Activated CD4-positive, alpha-beta T cell treated with anti-CD3 and anti-CD28 coated beads, Interleukin-2, amount 10 ng/mL, durations not matched to agents 7 days and 5 days (primary cell): ENCODE results near the gene E2F1. TPM values are rescaled to one million over a fixed set of nuclear protein-coding genes. Genes with fewer than 3 reads are reported as not detected.

ENCODE experiments used
- CTCF ChIA-PET: fragments of 350-600 bp; sonication (Branson Sonifier 250); formaldehyde crosslinking; loops from one replicate; lab custom pipeline; 2021; ENCODE audit warnings: antibody characterized with exemption; lab: Charles Lee
- POLR2A ChIA-PET: fragments of 350-600 bp; sonication (Branson Sonifier 250); formaldehyde crosslinking; loops from one replicate; lab custom pipeline; 2021; ENCODE audit warnings: antibody characterized with exemption; lab: Charles Lee
- DNase-seq: peaks from one replicate; pipeline ENCODE4 v3.0.0-alpha.2; 2020
- H3K27ac Mint-ChIP-seq: one replicate; pipeline ENCODE4 v1.8.0; 2021; ENCODE audit warnings: mild to moderate bottlenecking, moderate library complexity, mixed read lengths
- H3K27me3 Mint-ChIP-seq: one replicate; pipeline ENCODE4 v1.8.0; 2021; ENCODE audit warnings: mixed read lengths
- H3K36me3 Mint-ChIP-seq: one replicate; pipeline ENCODE4 v1.8.0; 2021; ENCODE audit warnings: low read depth, mixed read lengths
- H3K4me1 Mint-ChIP-seq: one replicate; pipeline ENCODE4 v1.8.0; 2021; ENCODE audit warnings: mixed read lengths
- H3K4me3 Mint-ChIP-seq: one replicate; pipeline ENCODE4 v1.8.0; 2021; ENCODE audit warnings: mild to moderate bottlenecking, moderate library complexity, mixed read lengths
- H3K9me3 Mint-ChIP-seq: one replicate; pipeline ENCODE4 v1.8.0; 2021; ENCODE audit warnings: mixed read lengths
- total RNA-seq, 2 experiments: library from RNA; stranded (reverse); gene quantifications; one replicate each; pipeline ENCODE4 v1.2.3, GENCODE V29; 2021

The E2F1 gene
- total RNA-seq, 2 experiments from 2014 or later: 64.9 to 69.8 TPM

DNA sequence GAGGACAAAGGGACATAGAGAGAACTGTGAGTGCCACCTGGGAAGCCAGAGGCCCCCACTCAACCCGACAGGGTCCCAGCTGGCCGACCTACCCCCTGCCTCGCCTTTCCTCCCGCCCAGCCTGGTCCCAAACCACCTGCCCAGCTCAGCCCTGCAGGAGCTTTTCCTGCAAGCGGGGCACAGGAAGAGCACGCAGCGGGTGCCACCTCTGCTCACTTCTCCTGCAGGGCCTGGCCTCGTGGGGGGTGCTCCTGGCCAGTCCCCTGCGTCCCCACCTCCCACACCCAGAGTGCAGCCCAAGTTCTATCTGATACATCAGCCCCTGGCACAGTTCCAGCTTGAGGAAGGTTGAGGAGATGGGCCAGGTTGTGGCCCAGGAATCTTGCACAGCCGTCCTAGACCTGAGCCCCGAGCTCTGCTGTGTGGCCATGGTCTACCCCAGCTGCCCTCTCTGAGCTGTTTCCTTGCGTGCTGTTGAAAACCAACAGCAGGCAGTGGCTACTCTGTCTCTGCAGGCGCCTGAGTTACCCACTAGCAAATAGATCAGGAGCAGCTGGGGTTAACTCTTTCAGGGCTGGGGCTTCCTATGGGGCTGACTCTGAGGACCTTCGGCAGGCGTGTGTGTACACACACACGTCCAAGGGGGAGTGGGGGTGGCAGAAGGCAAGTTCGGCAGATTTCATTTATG, 13.6 kb downstream of the E2F1 start:
- H3K27ac Mint-ChIP-seq: peak overlapping the region; percentile 82

DNA sequence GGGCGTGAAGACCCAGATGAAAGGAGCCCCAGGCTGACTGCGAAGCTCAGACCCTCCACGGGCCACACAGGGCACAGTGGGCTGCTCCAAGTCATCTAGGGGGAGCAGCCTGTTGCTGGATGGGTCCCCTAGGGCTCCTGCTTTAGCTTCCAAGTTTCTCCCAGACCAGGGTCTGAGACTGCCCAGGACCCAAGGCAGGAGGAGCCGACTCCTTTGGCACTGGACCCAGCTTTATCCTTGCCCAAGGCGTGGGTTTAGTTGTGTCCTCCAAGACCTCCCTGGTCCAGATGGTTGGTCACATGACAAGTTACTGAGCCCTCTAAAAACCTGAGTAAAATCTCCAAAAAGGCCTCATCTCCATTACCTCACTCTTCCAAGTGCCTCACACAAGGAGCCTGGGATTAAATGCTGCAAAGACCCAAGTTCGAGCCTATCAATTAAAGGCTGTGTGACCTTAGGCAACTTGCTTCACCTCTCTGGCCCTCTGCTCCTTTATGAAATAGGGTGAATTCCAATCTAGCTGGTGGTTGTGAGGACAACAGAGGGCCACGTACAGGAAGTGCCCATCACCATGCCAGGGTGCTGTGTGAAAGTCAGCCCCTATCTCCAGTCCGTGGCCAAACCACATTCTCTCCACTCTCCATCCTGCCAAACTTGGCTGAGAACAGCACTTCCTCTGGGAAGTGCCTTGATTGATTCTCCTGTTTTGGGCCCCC, 14.5 kb downstream of the E2F1 start:
- peaks cover 64% of the 10 kb centered on the region for H3K4me1 Mint-ChIP-seq
- peak overlapping the region; percentile 82 for H3K4me3 Mint-ChIP-seq
- ChIA-PET POLR2A (no interaction called here), CTCF (interaction anchor here (0.7 to 1.0 kb wide), 3 partner anchors 8 to 263 kb away, joined by 3 to 4 read pairs (median 4); no protein-coding TSS in a partner anchor)
- DNase-seq: no peak
- H3K27ac Mint-ChIP-seq: peak overlapping the region; percentile 11
- H3K27me3 Mint-ChIP-seq: no peaks in the 10 kb centered on the region
- no peaks in the 10 kb centered on the region for H3K9me3 Mint-ChIP-seq
- H3K36me3 Mint-ChIP-seq: peaks cover 39% of the 10 kb centered on the region

More for the DNA sequence above, 13.6 kb downstream of the E2F1 start:
- H3K27me3 Mint-ChIP-seq: no peaks in the 10 kb centered on the region
- H3K4me1 Mint-ChIP-seq: peaks cover 69% of the 10 kb centered on the region
- CTCF ChIA-PET: no interaction called here
- H3K9me3 Mint-ChIP-seq: no peaks in the 10 kb centered on the region
- DNase-seq: no peak
- peaks cover 44% of the 10 kb centered on the region for H3K36me3 Mint-ChIP-seq
- POLR2A ChIA-PET: no interaction called here
- peak overlapping the region; percentile 82 for H3K4me3 Mint-ChIP-seq

DNA sequence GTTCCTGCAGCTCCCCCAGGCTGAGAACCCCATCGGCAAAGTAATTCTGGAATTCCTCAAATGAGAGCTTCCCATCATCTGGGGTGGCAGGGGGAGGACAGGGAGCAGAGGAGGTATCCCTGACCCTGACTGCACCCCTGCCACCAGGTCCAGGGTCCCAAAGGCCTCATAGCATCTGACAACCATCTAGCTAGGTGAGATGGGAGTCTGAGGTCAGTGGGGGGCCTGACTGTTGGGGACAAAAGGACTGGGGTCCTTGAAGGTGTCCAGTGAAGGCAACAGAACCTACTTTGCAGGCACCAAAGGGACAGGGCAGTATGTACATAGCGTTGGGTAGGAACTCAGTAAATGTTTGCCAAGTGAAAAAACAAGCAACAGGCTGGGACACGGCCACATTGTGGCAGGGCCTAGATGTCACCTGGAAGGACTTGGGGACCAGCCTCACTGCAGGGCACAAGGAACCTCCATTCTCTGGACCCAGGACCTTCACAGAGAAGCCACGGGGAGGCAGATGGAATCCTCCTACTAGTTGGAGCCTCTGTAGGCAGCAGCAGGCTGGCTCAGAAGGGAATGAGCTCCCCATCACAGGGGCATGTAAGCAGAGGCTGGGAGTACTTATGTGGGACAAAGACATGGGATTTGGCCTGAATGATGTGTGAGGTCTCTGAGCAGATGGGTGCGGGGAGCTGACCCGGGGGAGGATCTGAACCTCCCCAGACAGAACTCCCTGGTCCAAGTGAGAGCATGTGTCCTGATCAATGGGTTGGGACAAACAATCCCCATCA, 15.3 kb downstream of the E2F1 start:
- Mint-ChIP-seq H3K4me1 (peaks cover 63% of the 10 kb centered on the region), H3K36me3 (peaks cover 36% of the 10 kb centered on the region), H3K27me3 (no peaks in the 10 kb centered on the region), H3K27ac (peak overlapping the region; percentile 19), H3K9me3 (no peaks in the 10 kb centered on the region), H3K4me3 (no peak overlapping the region)
- POLR2A ChIA-PET: no interaction called here
- CTCF ChIA-PET: interaction anchor here (0.6 to 1.6 kb wide), 4 partner anchors 9 to 236 kb away, joined by 3 to 6 read pairs (median 4); no protein-coding TSS in a partner anchor
- no peak for DNase-seq

DNA sequence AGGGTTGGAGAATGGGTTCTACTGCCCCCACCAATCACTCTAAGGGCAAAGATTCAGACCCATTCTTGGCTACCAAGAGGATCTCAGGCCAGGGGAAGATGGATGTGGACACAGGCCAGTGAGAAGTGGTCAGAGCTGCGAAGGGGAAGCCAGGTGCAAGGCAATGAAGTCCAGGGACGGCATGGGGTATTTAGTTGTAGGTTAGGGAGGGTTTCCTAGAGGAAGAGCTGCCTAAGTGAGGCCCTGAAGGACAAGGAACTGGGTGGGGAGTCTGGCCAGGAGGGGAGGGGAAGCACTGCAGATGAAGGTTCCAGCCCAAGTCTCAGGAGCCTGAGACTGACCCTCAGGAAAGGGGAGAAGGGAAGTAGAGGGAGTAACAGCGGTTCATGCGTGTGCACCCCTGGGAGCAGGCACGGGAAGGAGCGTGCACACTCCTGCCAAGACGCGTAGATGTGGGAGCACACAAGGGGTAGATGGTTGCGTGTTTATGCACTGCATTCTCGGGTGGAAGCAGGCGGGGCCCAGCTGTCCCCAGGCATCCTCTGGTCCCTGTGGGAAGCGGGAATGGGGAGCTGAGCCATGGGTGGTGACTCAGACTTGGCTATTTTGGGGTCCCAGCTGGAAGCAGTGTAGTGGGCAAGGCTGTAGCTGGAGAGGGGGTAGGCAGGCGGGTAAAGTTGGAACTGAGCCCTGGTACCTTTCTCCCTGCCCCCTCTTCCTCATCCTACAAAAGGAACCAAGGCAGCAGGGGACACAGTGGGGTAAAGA, 16.1 kb downstream of the E2F1 start:
- no peak for DNase-seq
- no peaks in the 10 kb centered on the region for H3K9me3 Mint-ChIP-seq
- CTCF ChIA-PET: interaction anchor here (1.6 to 6.9 kb wide), 3 partner anchors 11 to 235 kb away, joined by 3 to 115 read pairs (median 5); no protein-coding TSS in a partner anchor
- H3K4me1 Mint-ChIP-seq: peaks cover 63% of the 10 kb centered on the region
- no peak overlapping the region for H3K4me3 Mint-ChIP-seq
- peaks cover 33% of the 10 kb centered on the region for H3K36me3 Mint-ChIP-seq
- H3K27me3 Mint-ChIP-seq: no peaks in the 10 kb centered on the region
- POLR2A ChIA-PET: no interaction called here
- peak overlapping the region; percentile 48 for H3K27ac Mint-ChIP-seq

DNA sequence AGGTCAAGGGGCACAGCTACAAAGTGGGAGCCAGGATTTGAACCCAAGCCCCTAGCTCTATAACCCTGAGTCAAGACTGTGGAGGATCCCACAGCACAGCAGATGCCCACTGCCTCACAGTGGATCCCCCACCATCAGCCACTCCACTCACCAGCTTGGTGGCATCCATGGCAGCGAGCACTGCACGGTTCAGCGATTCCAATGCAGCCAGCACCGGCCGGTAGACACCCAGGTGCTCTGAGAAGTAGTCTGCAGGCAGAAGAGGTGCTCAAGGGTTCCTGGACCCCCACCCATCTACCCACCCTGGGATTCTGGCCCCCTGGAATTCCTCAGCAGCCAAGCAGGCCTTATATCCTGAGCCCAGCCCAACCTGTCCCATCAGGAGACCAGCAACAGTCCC, 17.0 kb downstream of the E2F1 start:
- ChIA-PET CTCF (interaction anchor here (1.1 to 6.9 kb wide), 10 partner anchors 12 to 234 kb away, joined by 3 to 115 read pairs (median 6); partner anchors contain the start of genes PXMP4 and ZNF341), POLR2A (no interaction called here)
- Mint-ChIP-seq H3K4me3 (peak overlapping the region; percentile 6), H3K4me1 (peaks cover 66% of the 10 kb centered on the region), H3K9me3 (no peaks in the 10 kb centered on the region), H3K27me3 (no peaks in the 10 kb centered on the region), H3K27ac (no peak overlapping the region), H3K36me3 (peaks cover 32% of the 10 kb centered on the region)
- no peak for DNase-seq

DNA sequence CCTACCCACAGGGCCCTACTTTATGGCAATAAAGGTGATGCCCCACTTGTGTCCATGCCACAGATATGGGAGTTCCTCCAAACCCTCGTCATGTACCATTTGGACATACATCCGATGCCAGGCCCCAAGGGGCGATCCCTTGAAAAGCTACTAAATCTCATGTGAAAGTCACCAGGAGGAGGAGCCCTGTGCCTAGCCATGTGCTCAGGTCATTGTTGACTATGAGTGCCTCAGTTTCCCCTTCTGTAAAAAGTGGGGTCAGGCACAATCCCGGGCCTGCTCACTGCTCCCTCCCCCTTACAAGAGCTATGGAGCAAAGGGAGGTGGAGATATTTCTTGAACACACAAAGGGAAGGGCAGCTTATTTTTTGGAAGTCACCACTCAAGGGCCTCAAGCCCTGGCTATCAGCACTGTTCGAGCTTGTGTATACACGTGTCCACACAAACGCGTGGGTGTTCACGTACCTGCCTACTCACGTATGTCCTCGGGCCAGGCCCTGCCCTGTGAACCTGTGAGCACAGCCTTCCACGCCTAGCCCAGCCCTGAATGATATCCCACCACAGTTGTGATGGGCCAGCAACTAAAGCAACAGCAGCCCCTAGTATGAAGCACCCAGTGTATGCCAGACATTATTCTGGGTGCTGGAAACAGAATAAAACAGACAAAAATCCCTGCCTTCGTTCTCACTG, 17.6 kb downstream of the E2F1 start:
- no peaks in the 10 kb centered on the region for H3K9me3 Mint-ChIP-seq
- CTCF ChIA-PET: interaction anchor here (0.5 to 6.9 kb wide), 26 partner anchors 10 to 1598 kb away, joined by 3 to 115 read pairs (median 5); partner anchors contain the start of genes CDK5RAP1, PXMP4, SNTA1 and ZNF341
- no peak for DNase-seq
- H3K36me3 Mint-ChIP-seq: peaks cover 30% of the 10 kb centered on the region
- peak overlapping the region; percentile 31 for H3K27ac Mint-ChIP-seq
- H3K4me1 Mint-ChIP-seq: peaks cover 67% of the 10 kb centered on the region
- H3K4me3 Mint-ChIP-seq: peak overlapping the region; percentile 74
- H3K27me3 Mint-ChIP-seq: no peaks in the 10 kb centered on the region
- POLR2A ChIA-PET: no interaction called here

DNA sequence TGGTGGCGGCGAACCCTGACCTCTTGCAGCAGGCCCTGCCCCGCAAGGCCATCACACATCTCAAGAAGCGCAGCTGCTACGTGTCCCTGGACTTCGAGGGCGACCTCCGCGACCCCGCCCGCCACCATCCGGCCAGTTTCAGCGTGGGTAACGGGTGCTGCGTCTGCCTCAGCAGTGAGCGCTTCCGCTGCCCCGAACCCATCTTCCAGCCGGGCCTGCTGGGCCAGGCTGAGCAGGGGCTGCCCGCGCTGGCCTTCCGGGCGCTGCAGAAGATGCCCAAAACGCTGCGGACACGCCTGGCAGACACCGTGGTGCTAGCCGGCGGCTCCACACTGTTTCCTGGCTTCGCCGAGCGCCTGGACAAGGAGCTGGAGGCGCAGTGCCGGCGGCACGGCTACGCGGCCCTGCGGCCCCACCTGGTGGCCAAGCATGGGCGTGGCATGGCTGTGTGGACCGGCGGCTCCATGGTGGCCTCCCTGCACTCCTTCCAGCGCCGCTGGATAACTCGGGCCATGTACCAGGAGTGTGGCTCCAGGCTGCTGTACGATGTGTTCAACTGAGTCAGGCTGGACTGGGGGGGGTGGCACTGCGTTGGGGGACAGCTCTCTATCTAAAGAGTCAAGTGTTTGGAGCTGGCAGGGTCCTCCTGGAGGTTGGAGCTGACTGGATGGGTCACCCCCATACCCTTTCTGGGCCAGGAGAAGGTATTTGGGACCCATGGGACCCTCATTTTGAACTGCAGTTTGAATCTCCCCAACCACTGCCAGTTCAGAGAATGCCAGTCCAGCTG, 18.3 kb downstream of the E2F1 start:
- no peaks in the 10 kb centered on the region for H3K9me3 Mint-ChIP-seq
- H3K36me3 Mint-ChIP-seq: peaks cover 29% of the 10 kb centered on the region
- peak overlapping the region; percentile 79 for H3K27ac Mint-ChIP-seq

DNA sequence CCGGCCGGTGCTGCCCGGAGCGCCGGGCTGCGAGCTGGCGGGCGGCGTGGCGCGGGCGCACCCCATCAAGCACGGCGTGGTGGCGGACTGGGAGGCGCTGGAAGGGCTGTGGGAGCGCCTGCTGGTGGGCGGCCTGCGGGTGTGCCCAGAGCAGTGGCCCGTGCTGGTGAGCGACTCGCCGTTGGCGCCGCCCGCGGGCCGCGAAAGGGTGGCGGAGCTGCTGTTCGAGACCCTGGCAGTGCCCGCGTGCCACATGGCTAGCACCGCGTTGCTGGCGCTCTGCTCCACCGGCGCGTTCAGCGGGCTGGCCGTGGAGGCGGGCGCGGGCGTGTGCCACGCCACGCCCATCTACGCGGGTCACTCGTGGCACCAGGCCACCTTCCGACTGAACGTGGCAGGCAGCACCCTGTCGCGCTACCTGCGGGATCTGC, 18.9 kb downstream of the E2F1 start:
- H3K27me3 Mint-ChIP-seq: no peaks in the 10 kb centered on the region
- H3K9me3 Mint-ChIP-seq: no peaks in the 10 kb centered on the region
- POLR2A ChIA-PET: interaction anchor here (0.6 kb wide), 1 partner anchor 11 kb away, joined by 3 read pairs; no protein-coding TSS in a partner anchor
- H3K27ac Mint-ChIP-seq: peak overlapping the region; percentile 79
- CTCF ChIA-PET: interaction anchor here (0.5 to 6.9 kb wide), 29 partner anchors 9 to 627 kb away, joined by 3 to 115 read pairs (median 5); partner anchors contain the start of genes CDK5RAP1, PXMP4, SNTA1 and ZNF341
- H3K36me3 Mint-ChIP-seq: peaks cover 28% of the 10 kb centered on the region
- peaks cover 61% of the 10 kb centered on the region for H3K4me1 Mint-ChIP-seq
- H3K4me3 Mint-ChIP-seq: peak overlapping the region; percentile 74
- peak; percentile 35 for DNase-seq

More for the DNA sequence above, 18.3 kb downstream of the E2F1 start:
- DNase-seq: peak; percentile 75
- Mint-ChIP-seq H3K4me1 (peaks cover 62% of the 10 kb centered on the region), H3K27me3 (no peaks in the 10 kb centered on the region), H3K4me3 (peak overlapping the region; percentile 74)
- CTCF ChIA-PET: interaction anchor here (0.5 to 6.9 kb wide), 31 partner anchors 9 to 627 kb away, joined by 3 to 115 read pairs (median 5); partner anchors contain the start of genes CDK5RAP1, PXMP4, SNTA1 and ZNF341
- POLR2A ChIA-PET: interaction anchor here (0.5 to 0.6 kb wide), 2 partner anchors 11 to 150 kb away, joined by 3 read pairs; no protein-coding TSS in a partner anchor

DNA sequence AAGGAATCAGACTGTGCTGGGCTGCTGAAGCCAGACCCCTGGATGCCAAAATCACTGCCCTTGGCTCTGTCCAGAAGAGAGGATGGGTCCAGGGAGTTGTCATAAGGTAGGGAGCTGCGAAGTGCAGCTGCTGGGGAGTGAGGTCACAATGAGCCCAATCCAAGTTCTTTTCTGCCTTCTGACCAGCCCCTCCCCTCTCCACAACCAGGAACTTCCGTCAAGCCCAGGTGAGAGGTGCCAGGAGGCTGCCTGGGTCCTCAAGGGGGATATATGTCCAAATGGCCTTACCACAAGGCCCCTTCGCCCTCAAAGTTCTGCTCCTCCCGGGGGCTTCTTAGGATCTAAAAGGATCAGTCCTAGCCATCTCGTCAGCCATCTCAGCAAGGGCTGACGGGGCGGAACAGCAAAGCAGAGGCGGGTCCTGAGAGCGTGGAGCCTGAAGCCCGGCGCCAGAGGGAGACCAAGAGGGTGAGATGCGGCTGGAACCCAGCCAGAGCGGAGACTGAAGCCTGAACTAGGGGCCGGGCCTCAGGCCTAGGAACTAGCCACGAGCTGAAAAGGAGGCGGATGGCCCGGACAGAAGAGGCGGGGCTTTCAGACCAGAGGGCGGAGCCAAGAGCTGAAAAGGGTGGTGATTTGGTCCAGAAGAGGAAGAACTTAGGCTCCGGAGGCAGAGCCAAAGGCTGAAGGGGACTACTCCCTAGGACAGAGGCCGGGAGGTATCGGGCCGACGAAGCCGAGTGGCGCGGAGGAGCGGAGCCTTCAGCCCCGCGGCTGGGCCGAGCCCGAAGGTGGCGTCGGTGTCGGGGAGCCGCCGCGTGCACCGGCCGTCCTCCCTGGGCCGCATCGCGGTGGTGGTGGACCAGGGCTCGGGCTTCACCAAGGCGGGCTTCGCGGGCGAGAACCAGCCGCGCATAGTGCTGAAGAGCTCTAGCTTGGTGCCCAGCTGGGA, 19.6 kb downstream of the E2F1 start, which contains the start of gene ACTL10:
Gene ACTL10 (plus strand): TSS at position 651 of the 952 bp plus-strand sequence. CDS start 555 bp downstream, outside the sequence.
- no peaks in the 10 kb centered on the region for H3K9me3 Mint-ChIP-seq
- peaks cover 59% of the 10 kb centered on the region for H3K4me1 Mint-ChIP-seq
- H3K4me3 Mint-ChIP-seq: peak within 1 kb of the TSS; percentile 86
- ChIA-PET POLR2A (no interaction called here), CTCF (interaction anchor here (0.7 to 6.9 kb wide), 17 partner anchors 8 to 265 kb away, joined by 3 to 115 read pairs (median 5); partner anchors contain the start of genes CDK5RAP1 and SNTA1)
- DNase-seq: peak; percentile 78
- H3K36me3 Mint-ChIP-seq: peaks cover 23% of the 10 kb centered on the region
- H3K27ac Mint-ChIP-seq: peak within 1 kb of the TSS; percentile 97
- H3K27me3 Mint-ChIP-seq: no peaks in the 10 kb centered on the region
